Ishikawa (cell line): ENCODE data around the gene ZNF669.

Experiments used
- CEBPB ChIP-seq: IDR thresholded peaks from 2 replicates; pipeline ENCODE4 v1.6.1; 2012
- EGR1 ChIP-seq: IDR thresholded peaks from 2 replicates; pipeline ENCODE4 v1.6.1; 2012
- EP300 ChIP-seq: IDR thresholded peaks from 2 replicates; pipeline ENCODE4 v1.6.1; 2012; ENCODE audit warnings: borderline replicate concordance
- FOXM1 ChIP-seq: IDR thresholded peaks from 2 replicates; pipeline ENCODE4 v1.6.1; 2012; ENCODE audit warnings: low read depth, borderline replicate concordance
- NFIC ChIP-seq: IDR thresholded peaks from 2 replicates; pipeline ENCODE4 v1.6.1; 2012
- RAD21 ChIP-seq: IDR thresholded peaks from 2 replicates; pipeline ENCODE4 v1.6.1; 2012; ENCODE audit warnings: low read depth
- TAF1 ChIP-seq: IDR thresholded peaks from 2 replicates; pipeline ENCODE4 v1.6.1; 2012; ENCODE audit warnings: low read depth, mild to moderate bottlenecking
- TEAD4 ChIP-seq: IDR thresholded peaks from 2 replicates; pipeline ENCODE4 v1.6.1; 2012
- YY1 ChIP-seq: IDR thresholded peaks from 2 replicates; pipeline ENCODE4 v1.6.1; 2012; ENCODE audit warnings: low read depth
- ZBTB7A ChIP-seq: IDR thresholded peaks from 2 replicates; pipeline ENCODE4 v1.6.1; 2012; ENCODE audit warnings: low read depth
- TF ChIP-seq, protein P1 (sequence below): IDR thresholded peaks from 2 replicates; pipeline ENCODE4 v1.6.1; 2012
- TF ChIP-seq, protein P2 (sequence below): IDR thresholded peaks from 2 replicates; pipeline ENCODE4 v1.6.1; 2012; ENCODE audit warnings: low read depth, mild to moderate bottlenecking
- TF ChIP-seq, protein P3 (sequence below): IDR thresholded peaks from 2 replicates; pipeline ENCODE4 v1.6.1; 2012

DNA sequence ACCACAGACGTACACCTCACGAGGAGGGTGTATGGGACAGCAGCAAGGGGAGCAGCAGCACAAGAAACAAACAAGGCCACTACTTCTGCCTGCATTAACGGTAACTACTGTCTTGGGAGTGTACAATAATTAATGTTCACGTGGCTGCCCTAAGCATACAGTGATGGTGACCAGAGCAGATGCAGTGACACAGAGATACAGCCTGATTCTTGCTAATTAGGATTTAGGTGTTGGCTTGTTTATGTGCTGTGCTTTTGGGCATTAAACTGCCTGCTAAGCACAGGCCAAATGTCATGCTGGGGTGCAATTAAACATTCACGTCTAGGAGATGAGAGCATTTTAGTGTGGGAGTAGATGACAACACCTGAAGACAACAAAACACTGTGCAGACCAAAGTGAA is 7.2 kb downstream of the ZNF669 start:
- TF ChIP-seq FOXM1 = no peak
- TF ChIP-seq, protein P1, sequence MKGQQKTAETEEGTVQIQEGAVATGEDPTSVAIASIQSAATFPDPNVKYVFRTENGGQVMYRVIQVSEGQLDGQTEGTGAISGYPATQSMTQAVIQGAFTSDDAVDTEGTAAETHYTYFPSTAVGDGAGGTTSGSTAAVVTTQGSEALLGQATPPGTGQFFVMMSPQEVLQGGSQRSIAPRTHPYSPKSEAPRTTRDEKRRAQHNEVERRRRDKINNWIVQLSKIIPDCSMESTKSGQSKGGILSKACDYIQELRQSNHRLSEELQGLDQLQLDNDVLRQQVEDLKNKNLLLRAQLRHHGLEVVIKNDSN = no peak
- TF ChIP-seq, protein P2, sequence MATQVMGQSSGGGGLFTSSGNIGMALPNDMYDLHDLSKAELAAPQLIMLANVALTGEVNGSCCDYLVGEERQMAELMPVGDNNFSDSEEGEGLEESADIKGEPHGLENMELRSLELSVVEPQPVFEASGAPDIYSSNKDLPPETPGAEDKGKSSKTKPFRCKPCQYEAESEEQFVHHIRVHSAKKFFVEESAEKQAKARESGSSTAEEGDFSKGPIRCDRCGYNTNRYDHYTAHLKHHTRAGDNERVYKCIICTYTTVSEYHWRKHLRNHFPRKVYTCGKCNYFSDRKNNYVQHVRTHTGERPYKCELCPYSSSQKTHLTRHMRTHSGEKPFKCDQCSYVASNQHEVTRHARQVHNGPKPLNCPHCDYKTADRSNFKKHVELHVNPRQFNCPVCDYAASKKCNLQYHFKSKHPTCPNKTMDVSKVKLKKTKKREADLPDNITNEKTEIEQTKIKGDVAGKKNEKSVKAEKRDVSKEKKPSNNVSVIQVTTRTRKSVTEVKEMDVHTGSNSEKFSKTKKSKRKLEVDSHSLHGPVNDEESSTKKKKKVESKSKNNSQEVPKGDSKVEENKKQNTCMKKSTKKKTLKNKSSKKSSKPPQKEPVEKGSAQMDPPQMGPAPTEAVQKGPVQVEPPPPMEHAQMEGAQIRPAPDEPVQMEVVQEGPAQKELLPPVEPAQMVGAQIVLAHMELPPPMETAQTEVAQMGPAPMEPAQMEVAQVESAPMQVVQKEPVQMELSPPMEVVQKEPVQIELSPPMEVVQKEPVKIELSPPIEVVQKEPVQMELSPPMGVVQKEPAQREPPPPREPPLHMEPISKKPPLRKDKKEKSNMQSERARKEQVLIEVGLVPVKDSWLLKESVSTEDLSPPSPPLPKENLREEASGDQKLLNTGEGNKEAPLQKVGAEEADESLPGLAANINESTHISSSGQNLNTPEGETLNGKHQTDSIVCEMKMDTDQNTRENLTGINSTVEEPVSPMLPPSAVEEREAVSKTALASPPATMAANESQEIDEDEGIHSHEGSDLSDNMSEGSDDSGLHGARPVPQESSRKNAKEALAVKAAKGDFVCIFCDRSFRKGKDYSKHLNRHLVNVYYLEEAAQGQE = no peak
- TF ChIP-seq NFIC = no peak
- TF ChIP-seq, protein P3, sequence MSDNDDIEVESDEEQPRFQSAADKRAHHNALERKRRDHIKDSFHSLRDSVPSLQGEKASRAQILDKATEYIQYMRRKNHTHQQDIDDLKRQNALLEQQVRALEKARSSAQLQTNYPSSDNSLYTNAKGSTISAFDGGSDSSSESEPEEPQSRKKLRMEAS = no peak
- TF ChIP-seq TAF1 = no peak
- TF ChIP-seq EP300 = no peak
- no peak for TF ChIP-seq EGR1
- TF ChIP-seq TEAD4 = no peak
- no peak for TF ChIP-seq RAD21
- no peak for TF ChIP-seq YY1
- no peak for TF ChIP-seq CEBPB
- no peak for TF ChIP-seq ZBTB7A
